GM21367 (cell line): ENCODE data around the gene CLDN2.
"Not testable (repeated sequence)": the region's sequence is repeated elsewhere in the genome, so short reads cannot be mapped to it uniquely, and the experiment has no call there.

Experiments used
- ATAC-seq: cut with Tn5 transposase; IDR thresholded peaks from one replicate; pipeline ENCODE4 v1.9.1; 2021; ENCODE audit not compliant: unreplicated experiment

Gene CLDN2

DNA sequence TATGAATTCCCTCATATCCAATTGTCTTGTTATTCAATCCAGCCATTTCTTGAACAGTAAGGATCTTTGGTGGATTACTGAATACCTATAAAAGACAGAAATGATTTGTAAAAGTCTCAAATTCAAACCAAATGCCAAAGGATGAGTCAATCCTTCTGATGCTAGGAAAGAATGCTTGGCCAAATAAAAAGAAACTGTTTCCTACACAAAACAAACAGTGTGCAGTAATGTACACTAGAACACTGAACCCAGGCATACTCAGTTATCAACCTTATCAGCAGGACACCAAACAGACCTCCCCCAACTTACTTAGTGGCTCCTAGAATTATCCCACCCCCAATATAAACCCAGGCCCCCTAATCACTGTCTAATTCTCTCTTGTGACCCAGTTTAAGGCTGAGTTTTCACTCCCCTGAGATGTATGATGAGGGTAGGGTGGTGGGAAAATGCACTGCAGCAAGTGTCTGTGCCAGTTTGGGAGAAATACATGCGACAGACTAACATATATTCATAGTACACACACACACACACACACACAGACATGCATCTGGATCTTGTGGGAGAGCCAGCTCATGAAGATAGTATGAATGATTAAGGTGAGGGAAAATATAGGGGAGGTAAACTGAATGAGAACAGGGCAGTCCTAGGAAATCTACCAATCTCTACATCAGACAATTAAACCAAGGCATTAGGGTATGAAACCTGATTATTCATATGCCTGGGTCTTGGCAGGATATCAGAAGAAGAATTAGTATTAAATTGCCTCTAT is 35.0 kb downstream of the CLDN2 start:
- no peak for ATAC-seq

- ATAC-seq: no peak
Observed at GRCh38 chrX:106957856-106958255, 37.7 kb downstream of the CLDN2 start.

- ATAC-seq: no peak
Observed at GRCh38 chrX:106959901-106960300, 39.7 kb downstream of the CLDN2 start.

- ATAC-seq: no peak
Observed at GRCh38 chrX:106963111-106963510, 42.9 kb downstream of the CLDN2 start.

DNA sequence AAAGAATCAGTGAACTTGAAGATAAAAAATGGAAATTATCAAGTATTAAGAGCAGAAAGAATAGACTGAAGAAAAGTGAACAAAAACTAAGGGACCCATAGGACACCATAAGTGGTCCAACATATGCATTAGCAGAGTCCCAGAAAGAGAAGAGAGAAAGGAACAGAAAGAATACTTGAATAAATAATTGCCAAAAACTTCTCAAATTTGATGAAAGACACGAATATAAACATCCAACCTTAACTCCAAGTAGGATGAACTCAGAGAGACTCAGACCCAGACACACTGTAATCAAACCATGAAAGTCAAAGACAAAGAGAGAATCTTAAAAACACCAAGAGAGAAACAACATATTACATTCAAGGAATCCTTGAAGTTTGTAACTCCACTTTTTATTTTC is 44.1 kb downstream of the CLDN2 start:
- ATAC-seq: no peak

DNA sequence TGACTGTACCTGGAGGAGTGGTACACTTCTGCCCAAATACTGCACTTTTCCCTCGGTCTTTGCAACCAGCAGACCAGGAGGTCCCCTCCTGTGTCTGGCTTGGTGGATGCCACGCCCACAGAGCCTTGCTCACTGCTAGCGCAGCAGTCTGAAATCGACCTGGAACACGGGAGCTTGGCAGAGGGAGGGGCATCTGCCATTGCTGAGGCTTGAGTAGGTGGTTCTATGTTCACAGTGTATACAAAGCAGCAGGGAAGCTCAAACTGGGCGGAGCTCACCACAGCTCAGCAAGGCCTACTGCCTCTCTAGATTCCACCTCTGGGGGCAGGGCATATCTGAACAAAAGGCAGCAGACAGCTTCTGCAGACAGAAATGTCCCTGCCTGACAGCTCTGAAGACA is 46.3 kb downstream of the CLDN2 start:
- not testable (repeated sequence) for ATAC-seq

DNA sequence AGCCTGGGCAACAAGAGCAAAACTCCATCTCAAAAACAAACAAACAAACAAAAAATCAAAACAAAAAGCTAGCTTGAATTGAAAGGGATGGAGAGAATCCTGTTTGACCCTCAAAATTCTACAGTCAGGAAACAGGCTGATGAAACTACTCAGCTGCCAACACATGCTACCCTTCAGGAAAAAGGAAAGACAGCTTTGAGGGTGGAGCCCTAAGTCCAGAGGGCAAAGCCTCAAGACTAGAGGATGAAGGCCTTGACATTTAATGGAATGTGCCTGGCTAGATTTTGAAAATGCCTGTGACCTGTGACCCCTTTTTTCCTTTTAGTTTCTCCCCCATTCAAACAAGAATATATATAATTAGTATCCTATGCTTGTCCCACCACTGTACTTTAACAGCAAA is 52.7 kb downstream of the CLDN2 start:
- ATAC-seq: no peak

- no peak for ATAC-seq
Observed at GRCh38 chrX:106973433-106974149, 53.4 kb downstream of the CLDN2 start.

DNA sequence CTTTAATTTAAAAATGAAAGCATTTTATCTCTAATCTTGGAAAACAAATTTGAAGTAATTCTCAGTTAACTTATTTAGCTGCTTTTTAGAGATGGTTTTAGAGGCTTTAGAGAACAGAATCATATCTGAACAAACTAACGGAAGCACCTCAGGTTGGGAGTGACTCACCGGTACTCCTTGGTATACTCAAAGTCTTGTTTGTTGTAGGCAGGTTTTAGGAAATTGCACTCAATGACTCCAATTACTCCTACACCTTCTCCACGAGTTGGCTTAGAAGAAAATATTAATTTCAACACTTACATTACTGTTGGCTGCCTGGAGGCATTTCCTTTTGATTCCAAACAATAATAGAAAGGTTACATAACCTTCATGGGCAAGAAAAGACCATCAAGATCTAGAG is 56.2 kb downstream of the CLDN2 start:
- no peak for ATAC-seq
